Hypothalamus (tissue), 51 donors: ENCODE measurements around the gene FBXL4.

ENCODE experiments used
- DNase-seq, 51 donors: peaks; one replicate each; lab custom pipeline; 2025; lab: John Stamatoyannopoulos, UW

FBXL4 gene

DNA sequence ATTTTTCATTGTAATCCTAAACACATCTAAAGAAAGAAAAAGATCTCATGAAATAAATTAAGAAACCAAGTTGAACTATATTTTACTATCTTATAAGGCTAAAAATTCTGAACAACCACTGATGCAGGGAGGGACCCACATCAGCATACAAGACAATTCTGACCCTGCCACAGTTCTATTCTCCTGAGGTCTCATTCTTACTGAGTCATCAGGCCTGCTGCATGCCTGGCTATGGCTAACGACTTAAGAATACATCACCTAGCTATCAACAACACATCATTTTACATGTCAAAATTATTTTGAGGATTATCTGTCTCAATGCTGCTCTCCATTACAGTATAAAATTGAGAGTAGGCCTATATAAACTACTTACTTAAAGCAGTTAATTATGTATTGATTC is 52.9 kb downstream of the FBXL4 start:
- no peak for DNase-seq

DNA sequence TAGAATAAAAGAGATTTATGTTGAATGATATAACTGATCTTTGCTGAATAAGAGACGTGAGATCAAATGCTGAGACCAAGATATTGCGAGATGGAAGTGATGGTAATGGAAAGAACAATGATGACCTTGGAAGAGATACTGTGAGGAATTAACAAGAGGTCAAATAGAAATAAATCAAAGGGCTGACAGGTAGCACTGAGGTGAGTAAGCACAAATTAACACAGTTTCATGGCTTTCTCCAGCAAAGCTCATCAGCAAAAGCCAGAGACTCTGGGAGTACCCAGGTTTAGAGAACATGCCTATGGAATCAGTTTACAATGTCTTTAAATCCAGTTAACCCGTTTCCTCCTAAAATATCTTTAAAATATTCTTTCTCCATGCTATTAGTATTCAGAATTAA is 60.1 kb downstream of the FBXL4 start:
- no peak for DNase-seq

DNA sequence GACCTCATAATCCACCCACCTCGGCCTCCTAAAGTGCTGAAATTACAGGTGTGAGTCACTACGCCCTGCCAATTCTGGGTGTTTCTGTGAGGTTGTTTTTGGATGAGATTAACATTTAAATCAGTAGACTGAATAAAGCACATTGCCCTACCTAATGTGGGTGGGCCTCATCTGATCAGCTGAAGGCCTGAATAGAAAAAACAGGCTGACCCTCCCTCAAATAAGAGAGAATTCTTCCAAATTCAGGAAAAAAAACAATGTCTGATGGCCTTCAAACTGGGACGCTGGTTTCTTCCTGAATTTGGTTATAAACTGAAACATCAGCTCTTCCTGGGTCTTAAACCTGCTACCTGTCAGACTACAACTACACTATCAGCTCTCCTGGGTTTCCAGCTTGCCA is 62.4 kb downstream of the FBXL4 start:
- no peak for DNase-seq

DNA sequence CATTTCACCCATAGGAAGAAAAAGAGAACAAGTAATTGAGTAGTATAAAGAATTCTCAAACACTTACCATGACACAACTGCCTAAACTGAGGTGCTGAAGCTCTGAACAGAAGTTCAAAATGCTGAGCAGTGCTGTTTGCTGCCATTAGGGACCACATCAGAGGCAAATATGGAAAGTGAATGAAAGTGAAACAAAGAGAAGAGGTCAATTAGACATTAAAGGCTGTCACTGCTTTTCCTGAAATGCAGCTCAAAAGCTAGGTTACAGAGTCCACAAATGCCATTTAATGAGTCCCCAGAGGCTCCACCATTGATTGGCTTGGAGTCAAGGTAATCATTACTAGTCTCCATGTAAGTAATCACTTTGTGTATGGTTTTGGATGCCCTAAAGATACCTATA is 67.3 kb downstream of the FBXL4 start:
- DNase-seq, result no peak

DNA sequence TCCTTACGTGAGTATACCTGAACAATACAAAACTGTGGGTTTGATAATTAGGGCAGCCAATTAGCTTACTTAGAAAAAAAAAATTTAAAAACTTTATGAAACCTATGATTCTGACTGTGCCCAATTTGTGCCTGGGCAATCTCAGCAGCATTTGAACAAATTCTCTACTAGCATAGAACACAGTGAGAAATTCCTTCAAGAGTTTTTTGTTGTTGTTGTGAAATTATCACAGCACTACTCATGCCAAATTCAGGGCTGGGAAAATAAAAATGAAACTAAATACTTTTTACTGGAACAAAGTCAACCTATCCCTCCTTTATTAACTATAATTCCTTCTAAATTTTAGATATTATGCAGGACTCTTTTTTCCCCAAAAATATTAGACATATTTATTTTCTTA is 70.5 kb downstream of the FBXL4 start:
- no peak for DNase-seq

DNA sequence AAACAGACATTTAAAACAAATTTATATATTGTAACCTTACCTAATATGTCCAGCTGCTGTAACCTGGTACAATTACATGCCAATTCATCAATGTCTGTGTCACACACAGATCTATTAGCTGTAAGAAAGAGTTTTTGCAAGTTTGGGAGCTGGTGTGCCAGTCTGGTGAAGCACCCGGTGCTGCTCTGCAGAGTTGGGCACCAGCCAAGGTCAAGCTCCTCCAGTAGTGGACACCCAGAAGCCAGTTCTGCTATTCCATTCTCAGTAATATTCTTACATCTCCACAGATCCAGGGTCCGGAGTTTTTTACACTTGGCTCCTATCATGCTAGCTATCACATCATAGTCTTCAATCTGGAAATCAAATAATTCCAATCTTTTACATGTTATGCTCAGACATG is 72.4 kb downstream of the FBXL4 start:
- peak in 15 of 51 donors; percentile 1 to 12 (median 4) for DNase-seq

DNA sequence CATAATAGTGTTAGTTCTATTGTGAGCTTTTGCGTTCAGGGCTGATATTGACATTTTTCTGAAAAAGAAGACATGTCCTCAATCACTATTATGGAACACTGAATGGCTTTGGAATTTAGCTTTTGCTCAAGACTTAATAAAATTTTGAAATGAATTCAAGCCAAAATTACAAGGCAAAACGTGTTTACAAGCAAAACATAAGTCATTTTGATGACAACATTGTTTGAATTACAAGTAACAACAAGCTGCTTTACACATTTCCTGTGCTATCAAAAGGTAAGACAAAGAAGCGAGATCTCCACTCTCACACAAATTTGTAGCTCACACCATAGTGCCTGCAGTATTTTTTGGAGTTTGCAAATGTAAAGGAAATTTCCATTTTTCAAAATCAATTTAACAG is 75.9 kb downstream of the FBXL4 start:
- DNase-seq, result no peak

DNA sequence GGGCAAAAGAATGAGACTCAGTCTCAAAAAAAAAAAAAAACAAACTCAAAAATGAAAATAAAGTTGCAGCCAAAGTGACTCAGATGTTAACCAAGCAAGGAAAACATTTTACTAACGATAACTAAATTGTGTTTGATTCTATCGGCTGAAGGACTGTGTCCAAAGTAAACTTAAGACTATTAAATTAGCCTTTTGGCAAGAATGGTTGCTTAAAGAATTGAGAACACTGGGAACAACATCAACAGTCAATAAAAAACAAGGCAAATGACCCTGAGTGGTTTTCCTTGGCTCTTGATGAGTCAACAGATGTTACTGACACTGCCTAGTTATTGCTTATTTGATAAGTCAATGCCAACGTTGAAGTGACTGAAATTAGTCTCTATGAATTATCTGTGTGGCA is 76.7 kb downstream of the FBXL4 start:
- no peak for DNase-seq

DNA sequence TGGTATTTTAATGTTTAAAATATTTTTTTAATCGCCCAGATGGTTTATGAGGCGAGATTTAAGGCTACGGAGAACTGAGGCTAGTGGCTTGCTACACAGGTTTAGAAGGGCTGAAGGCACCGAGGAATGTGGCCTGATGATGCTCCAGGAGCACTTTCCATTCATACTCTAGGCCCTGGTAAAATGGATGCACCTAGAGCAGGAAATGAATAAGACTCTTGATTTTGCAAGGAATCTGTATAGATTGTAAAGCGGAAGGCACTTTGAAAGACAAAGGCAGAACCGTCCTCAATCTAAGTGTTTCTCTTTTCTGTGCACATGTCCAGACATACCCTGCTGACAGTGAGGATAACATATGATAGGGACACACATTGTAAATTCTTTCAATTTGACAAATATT is 83.2 kb downstream of the FBXL4 start:
- DNase-seq, result no peak

DNA sequence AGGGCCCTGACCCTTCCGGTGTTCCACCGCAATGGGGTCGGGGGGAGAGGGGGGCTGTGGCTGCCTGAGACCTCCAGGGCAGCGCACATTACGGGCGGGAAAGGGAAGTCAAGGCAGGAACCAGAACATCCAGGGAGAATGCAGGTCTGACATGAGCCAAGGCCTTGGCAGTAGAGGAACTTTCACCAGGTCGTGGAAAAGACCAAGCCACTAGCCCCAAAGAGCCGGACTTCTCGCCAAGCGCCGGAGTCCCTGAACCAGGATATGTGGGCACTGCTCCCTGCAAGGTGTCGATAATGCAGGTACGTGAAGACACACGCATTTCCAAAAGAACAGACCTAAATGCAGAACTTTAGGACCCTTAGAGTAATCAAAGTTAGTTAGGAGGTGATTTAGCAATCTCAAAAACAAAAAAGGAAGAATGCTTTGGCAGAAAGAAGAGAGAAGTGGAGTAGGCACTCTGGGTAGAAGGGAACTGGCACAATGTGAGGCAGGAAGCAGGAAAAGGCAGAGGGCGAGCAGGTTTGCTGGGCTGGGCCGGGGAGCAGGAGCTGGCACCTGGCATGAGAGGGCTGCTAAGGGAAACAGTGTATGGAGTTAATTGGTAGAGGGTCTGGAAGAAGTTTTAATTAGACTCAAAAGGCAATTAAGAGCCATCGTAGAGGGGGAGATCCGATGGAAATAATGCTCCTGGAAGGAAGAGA is 99.1 kb downstream of the FBXL4 start:
- no peak for DNase-seq

DNA sequence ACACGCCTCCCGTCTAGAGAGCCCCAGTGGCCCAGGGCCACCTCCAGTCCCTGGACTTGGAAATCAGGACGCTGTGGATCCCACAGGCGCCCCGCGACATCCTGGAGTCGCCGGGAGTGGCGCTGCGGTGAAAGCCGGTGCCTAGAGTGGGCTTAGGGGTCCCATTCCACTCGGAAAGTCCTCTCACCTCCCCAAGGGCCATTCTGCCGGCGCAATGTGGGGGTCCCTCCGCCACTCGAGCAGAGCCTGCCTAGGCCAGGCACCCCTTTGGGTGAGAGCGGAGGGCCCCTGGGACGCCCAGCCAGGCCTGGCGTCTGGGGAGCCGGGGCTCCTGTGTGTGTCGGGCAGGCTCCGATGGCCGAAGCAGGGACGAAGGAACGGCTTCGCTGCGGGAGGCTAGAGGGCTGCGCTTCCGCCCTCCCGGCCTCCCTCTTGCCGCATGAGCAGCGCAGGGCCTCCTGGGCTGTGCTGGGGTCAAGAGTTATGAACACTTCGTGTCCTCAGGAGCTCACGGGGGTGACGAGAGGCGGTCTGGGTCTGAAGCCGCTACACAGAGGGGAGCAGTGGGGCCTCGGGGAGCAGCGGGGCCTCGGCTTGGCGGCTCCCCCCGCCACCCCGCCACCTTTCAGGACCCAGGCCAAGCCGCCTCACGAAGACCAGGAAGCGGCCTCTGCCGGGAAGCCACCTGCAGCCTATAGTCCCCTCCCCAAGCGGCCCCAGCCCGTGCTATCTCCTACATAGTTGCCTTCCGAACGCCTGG is 99.8 kb downstream of the FBXL4 start:
- peak in 1 of 51 donors; percentile 18 for DNase-seq

DNA sequence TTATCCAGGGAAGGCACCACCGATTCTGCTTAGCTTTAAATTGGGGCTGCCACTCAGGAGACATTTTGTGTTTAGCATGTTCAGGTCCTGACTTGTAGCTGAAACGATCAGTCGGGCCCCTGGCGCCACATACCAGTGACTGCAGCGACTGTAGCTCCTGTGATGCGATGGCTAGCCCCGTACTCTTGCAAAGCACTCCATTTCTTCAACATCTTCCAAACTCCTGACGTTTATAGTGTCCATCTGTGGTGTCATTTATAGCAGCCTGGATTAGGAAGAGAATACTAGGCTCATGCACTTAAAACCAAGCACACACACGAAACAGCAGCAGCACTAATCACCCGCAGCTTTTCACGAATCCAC is 100.3 kb downstream of the FBXL4 start:
- no peak for DNase-seq

DNA sequence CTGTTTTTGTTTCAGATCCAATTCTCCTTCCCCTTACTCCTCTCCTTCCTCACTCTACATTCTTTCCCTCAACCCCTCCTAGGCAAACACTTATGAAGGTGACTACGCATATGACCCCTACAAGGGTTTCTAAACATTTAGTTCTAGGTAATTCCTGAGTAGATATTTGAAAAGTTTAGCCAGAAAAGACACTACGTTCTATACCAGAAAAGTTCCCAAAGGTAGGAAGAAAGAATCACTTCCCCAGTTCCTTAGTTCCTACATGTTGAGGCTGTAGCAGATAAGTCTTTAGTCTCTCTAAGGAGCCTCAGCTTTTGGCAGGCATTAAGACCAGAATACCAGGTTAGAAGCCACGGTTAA is 101.7 kb downstream of the FBXL4 start:
- DNase-seq, result no peak

DNA sequence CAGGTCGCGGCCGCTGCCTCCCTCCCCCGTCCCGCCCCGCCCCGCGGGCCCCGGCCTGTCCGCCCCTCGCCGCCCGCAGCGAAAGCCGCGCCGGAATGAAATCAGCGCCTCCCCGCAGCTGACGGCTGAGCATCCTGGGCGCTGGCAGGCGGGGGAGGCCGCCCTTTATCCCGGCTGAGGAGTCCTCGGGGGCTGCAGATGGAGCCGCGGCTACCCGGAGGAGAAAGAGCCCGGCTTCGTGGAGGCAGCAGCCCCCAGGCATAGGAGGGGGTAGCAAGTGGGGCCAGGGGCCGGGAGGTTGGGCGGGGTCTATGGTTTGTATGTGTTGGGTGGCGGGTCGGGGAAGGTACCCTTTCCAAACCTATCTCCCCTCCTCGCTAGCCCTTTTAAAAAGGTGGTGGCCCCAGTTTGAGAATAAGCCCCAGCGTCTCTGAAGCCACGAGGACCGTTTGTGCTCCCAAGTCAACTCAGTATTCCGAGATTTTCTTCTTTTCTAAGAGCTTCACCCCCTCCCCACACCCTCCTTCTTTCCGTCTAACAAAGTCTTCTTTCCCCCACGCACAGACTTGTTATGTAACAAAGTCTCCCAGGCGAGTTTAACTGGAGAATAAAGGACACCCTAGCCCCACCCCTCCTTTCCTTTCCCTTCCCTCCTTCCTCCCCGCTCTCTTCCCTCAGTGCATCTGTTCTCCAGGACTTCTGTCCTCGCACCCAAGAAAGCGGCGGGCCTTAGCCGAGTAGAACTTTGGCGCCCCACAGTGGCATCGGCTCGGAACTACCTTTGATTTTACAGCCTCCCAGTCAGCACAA is 102.3 kb downstream of the FBXL4 start:
- DNase-seq, result peak in 45 of 51 donors; percentile 34 to 92 (median 81)

DNA sequence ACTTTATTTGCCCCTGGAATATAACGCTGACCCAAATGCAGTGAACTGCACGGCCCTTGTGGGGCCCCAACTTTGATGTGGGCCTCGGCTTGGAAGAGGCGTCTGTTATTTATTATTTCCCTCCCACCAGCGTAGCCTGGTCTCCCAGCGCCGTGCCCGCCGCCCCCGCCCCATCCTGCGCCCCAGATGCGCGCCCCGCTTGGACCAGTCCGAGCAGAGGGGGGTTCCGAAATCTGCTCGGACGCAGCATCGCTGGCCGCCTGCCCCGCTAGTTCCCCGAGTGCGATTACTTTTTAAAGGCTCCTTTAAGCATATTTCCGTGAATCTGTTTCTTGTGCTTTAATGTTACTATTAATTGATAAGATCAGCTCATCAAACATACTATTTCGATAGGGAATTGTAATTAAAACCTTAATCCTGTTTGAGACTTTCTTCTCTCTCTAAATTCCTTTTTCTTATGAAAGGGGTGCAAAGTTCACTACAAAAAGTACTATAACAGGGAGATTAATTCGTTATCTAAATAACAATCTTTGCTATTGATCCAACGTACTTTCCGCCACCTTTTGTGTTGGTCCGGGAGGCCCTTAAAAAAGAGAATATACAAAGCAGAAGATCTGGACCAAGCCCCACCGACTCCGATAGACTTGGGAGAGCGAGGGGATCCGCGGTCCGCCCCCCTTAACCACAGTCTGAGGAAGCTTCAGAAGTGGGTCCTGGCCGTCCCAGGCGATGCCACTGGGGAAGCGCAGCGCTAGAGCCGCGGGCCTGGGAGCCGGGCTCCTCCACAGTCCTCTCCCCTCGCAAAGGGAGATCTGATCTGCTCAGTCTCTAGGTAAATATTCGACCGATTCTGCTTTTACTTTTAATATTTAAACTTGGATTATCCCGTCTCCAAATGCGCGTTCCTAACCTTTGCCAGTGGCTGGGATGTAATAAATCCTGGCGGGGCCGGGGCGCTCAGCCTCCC is 103.2 kb downstream of the FBXL4 start:
- DNase-seq, result peak in 13 of 51 donors; percentile 13 to 79 (median 43)

DNA sequence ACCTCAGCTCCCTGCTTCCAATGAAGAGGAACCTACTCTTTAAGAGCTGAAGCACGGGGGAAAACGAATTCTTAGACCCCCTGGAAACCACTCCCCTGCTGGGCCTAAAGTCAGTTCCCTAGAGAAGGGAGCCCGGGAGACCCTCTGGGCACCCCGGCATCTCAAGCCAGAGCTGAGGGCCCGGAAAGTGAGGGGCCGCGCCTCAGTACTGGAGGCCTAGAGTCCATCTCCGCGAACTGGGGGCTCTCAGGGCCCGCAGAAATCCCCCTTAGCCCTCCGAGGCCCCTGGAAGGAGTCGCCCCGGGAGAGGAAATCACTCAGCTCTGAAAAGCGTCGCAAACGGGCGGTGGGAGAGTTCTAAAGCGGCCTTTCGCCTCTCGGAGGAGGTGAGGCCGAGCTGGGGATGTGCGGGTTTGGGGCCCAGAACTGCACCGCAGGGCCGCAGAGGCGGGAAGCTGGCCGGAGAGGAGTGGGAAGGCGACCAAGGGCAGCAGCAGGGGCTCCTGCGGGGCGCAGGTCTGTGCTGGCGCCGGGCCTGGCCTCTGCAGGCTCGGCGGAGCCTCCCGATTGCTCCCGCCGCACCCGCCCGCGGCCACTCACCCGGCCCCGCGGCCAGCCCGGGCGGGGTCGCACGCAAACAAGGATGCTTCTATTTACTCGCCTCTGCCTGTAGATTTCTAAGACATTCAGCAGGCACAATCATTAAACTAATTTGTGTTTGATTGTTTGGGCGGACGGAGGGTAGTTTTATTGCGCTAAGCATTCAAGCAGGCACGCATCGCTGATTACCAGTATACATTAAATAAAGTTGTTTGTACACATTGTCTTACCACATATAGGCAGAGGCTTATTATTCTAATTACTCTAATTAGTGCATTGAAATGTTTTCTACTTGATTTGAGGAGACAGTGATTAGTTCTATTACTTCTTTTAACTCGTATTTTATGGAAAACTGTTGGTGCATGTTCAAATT is 104.2 kb downstream of the FBXL4 start:
- DNase-seq, result peak in 18 of 51 donors; percentile 18 to 77 (median 42)

DNA sequence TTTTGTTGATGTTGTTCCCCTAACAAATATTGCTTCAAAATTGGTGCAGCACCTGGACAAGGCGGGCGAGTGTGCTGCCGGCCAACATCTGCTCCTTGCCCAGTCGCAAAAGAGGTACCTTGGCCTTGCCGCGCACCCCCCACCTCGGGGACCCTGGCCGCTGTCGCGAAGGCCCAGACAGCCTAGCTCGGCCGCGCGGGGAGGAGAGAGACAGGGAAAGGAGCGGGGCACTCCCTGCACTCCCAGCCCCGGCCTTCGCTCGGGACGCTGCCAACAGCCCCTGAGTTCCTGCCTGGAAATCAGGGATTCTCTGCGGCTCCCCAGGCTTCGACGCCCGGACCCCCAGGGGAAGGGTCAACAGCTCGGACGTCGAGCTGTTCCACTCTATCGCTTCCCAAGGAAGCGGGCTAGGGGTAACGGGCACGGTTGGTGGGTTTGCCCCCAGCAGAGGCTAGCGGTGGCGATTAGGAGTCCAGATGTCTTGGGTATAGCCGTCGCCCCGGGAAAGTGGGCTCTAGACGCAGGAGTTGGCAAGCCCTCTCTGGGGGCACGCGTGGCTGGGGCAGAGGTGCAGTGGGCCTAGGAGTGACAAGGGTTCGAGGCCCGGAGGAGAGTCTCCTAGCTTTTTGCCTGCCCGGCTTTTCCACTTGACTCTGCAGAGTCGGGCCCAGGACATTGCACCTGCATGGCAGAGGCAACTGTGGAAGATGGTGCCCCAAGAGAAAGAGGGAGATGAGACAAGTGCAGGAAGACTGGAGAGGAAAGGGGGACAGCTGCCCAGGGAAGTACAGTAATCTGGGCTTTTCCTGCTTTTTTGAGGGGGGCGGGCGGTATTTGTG is 105.2 kb downstream of the FBXL4 start:
- peak in 19 of 51 donors; percentile 15 to 66 (median 34) for DNase-seq
